Activated CD8-positive, alpha-beta memory T cell treated with anti-CD3 and anti-CD28 coated beads for 24 hours (primary cell): ENCODE data around the gene SMO.
A peak's percentile ranks its signal among the peaks of the same experiment; 100 is the strongest.
"Not testable (repeated sequence)": the region's sequence is repeated elsewhere in the genome, so short reads cannot be mapped to it uniquely, and the experiment has no call there.

Experiments
- DNase-seq: peaks from one replicate; pipeline ENCODE4 v3.0.0-alpha.2; 2020

SMO gene

GRCh38 chr7:129210256-129210988, 22.0 kb downstream of the SMO start:
- DNase-seq = peak; percentile 91

- DNase-seq = no peak
These were observed 22.5 kb downstream of the SMO start for GRCh38 chr7:129210989-129211312.

- DNase-seq = no peak
These were observed 23.7 kb downstream of the SMO start for GRCh38 chr7:129212126-129212525.

- no peak for DNase-seq
These were observed 24.2 kb downstream of the SMO start for GRCh38 chr7:129212596-129212995.

- no peak for DNase-seq
These were observed 25.4 kb downstream of the SMO start for GRCh38 chr7:129213828-129214227.

- DNase-seq = not testable (repeated sequence)
These were observed 27.3 kb downstream of the SMO start for GRCh38 chr7:129215691-129216090.

- DNase-seq = not testable (repeated sequence)
These were observed 27.8 kb downstream of the SMO start for GRCh38 chr7:129216101-129216715.

GRCh38 chr7:129216821-129217416, 28.5 kb downstream of the SMO start:
- not testable (repeated sequence) for DNase-seq

- peak; percentile 89 for DNase-seq
These were observed 30.2 kb downstream of the SMO start for GRCh38 chr7:129218514-129219062.

GRCh38 chr7:129219166-129219565, 30.7 kb downstream of the SMO start:
- peak; percentile 43 for DNase-seq

GRCh38 chr7:129222064-129222463, 33.6 kb downstream of the SMO start:
- no peak for DNase-seq

- peak; percentile 98 for DNase-seq
These were observed 36.1 kb downstream of the SMO start, which contains the start of gene AHCYL2 for GRCh38 chr7:129224251-129225205. Gene AHCYL2 (plus strand): TSS chr7:129225030.

GRCh38 chr7:129225206-129225930, 36.9 kb downstream of the SMO start:
- DNase-seq = peak; percentile 83

GRCh38 chr7:129225931-129226572, 37.6 kb downstream of the SMO start:
- peak; percentile 21 for DNase-seq

GRCh38 chr7:129227646-129228578, 39.5 kb downstream of the SMO start:
- DNase-seq = no peak

- DNase-seq = no peak
These were observed 40.2 kb downstream of the SMO start for GRCh38 chr7:129228633-129229032.

- DNase-seq = no peak
These were observed 43.2 kb downstream of the SMO start for GRCh38 chr7:129231666-129232065.

GRCh38 chr7:129238546-129238945, 50.1 kb downstream of the SMO start:
- DNase-seq = no peak

- no peak for DNase-seq
These were observed 51.8 kb downstream of the SMO start for GRCh38 chr7:129240119-129240820.

- DNase-seq = no peak
These were observed 55.8 kb downstream of the SMO start for GRCh38 chr7:129244220-129244619.
